SK-MEL-5 (cell line): Measurements from ENCODE around the gene GABPB2. TPM values are rescaled to one million over a fixed set of nuclear protein-coding genes. Genes with fewer than 3 reads are reported as not detected.
"Not testable (repeated sequence)": the region's sequence is repeated elsewhere in the genome, so short reads cannot be mapped to it uniquely, and the experiment has no call there.

Source experiments
- DNase-seq: peaks from one replicate; pipeline ENCODE4 v3.0.0-alpha.2; 2016; ENCODE audit warnings: low read depth, low spot score
- in situ Hi-C: cut with HindIII; loops from 2 replicates; pipeline ENCODE4 v1.10.0; 2016; ENCODE audit warnings: low sequenced_read_pairs, high pct_unique_total_duplicates, low pct_unique_long_range_greater_than_20kb
- total RNA-seq: library from RNA; depleted of rRNA; stranded (reverse); fragments of >200 nt; shearing (Covaris generic); gene quantifications from 2 replicates; pipeline ENCODE4 v1.2.3, GENCODE V29; 2014

Gene GABPB2
- total RNA-seq, 1 experiment from 2014 or later = 8.1 TPM

GRCh38 chr1:151056149-151056548, 14.4 kb upstream of the GABPB2 start:
- no peak for DNase-seq
- in situ Hi-C loops = no loop called here

GRCh38 chr1:151058692-151059091, 11.9 kb upstream of the GABPB2 start:
- in situ Hi-C loops = no loop called here
- DNase-seq = no peak

GRCh38 chr1:151059109-151060006, 11.2 kb upstream of the GABPB2 start, which contains the start of gene CDC42SE1:
Gene CDC42SE1, minus strand, starts transcription at chr1:151059622. Its CDS starts 3,892 bp downstream, at chr1:151055730.
- in situ Hi-C loops = no loop called here
- peak; percentile 88 for DNase-seq

GRCh38 chr1:151060007-151060656, 10.4 kb upstream of the GABPB2 start, which contains the start of gene MLLT11:
Gene MLLT11, plus strand, starts transcription at chr1:151060397. Its CDS starts 6,828 bp downstream, at chr1:151067225.
- in situ Hi-C loops = no loop called here
- peak; percentile 53 for DNase-seq

GRCh38 chr1:151060657-151061421, 9.7 kb upstream of the GABPB2 start:
- in situ Hi-C loops = no loop called here

GRCh38 chr1:151061704-151062103, 8.9 kb upstream of the GABPB2 start:
- no peak for DNase-seq
- in situ Hi-C loops = no loop called here

More at GRCh38 chr1:151060657-151061421, 9.7 kb upstream of the GABPB2 start:
- no peak for DNase-seq

GRCh38 chr1:151062741-151063371, 7.7 kb upstream of the GABPB2 start:
- DNase-seq = no peak
- in situ Hi-C loops = no loop called here

GRCh38 chr1:151065089-151065645, 5.4 kb upstream of the GABPB2 start:
- DNase-seq = peak; percentile 75
- in situ Hi-C loops = no loop called here

- DNase-seq = no peak
- in situ Hi-C loops = no loop called here
These were observed 3.4 kb upstream of the GABPB2 start for GRCh38 chr1:151067185-151067584.

- DNase-seq = no peak
- in situ Hi-C loops = no loop called here
These were observed 1.5 kb upstream of the GABPB2 start for GRCh38 chr1:151069103-151069486.

- peak; percentile 52 for DNase-seq
- in situ Hi-C loops = no loop called here
These were observed 1.7 kb downstream of the GABPB2 start for GRCh38 chr1:151072224-151072623.

- no peak for DNase-seq
- in situ Hi-C loops = no loop called here
These were observed 15.5 kb downstream of the GABPB2 start for GRCh38 chr1:151085953-151086559.

- in situ Hi-C loops = loop anchor here (5.0 to 10.0 kb wide), 2 partner anchors 35 to 57 kb away; partner anchors contain the start of gene TNFAIP8L2
These were observed 26.9 kb downstream of the GABPB2 start for GRCh38 chr1:151097426-151097825.

GRCh38 chr1:151098126-151098525, 27.6 kb downstream of the GABPB2 start:
- in situ Hi-C loops = loop anchor here (5.0 to 10.0 kb wide), 2 partner anchors 34 to 57 kb away; partner anchors contain the start of gene TNFAIP8L2
- no peak for DNase-seq

More at GRCh38 chr1:151097426-151097825, 26.9 kb downstream of the GABPB2 start:
- not testable (repeated sequence) for DNase-seq

GRCh38 chr1:151104630-151105029, 34.1 kb downstream of the GABPB2 start:
- no peak for DNase-seq
- in situ Hi-C loops = no loop called here

GRCh38 chr1:151106894-151107293, 36.3 kb downstream of the GABPB2 start:
- DNase-seq = no peak
- in situ Hi-C loops = no loop called here

GRCh38 chr1:151108331-151108730, 37.8 kb downstream of the GABPB2 start:
- in situ Hi-C loops = no loop called here
- no peak for DNase-seq
